MCF 10A (cell line): ENCODE results near the gene DCLK1. TPM values are rescaled to one million over a fixed set of nuclear protein-coding genes. Genes with fewer than 3 reads are reported as not detected.
"Not testable (repeated sequence)": the region's sequence is repeated elsewhere in the genome, so short reads cannot be mapped to it uniquely, and the experiment has no call there.

Source experiments
- BruUV-seq: library from RNA; stranded (reverse); fragments of 400-500 nt; replicated peaks from 2 replicates; lab custom pipeline; 2021; lab: Mats Ljungman, UMichigan
- CTCF ChIA-PET: fragments of 300-600 bp; sonication (Branson Sonifier 250); formaldehyde crosslinking; extraction: SDS; loops from one replicate; lab custom pipeline; 2021; ENCODE audit warnings: antibody characterized with exemption, inconsistent platforms; lab: Yijun Ruan, JAX
- POLR2A ChIA-PET: fragments of 300-600, 350-650 bp; sonication (Branson Sonifier 250); formaldehyde crosslinking; extraction: SDS; loops from one replicate; lab custom pipeline; 2020; ENCODE audit warnings: antibody characterized with exemption, inconsistent platforms; lab: Yijun Ruan, JAX
- DNase-seq: peaks from one replicate; pipeline ENCODE4 v3.0.0-alpha.2; 2018; ENCODE audit not compliant: unreplicated experiment
- H3K27ac Mint-ChIP-seq: one replicate; pipeline ENCODE4 v1.8.0; 2022; ENCODE audit warnings: mild to moderate bottlenecking, low read depth, mixed read lengths; ENCODE audit not compliant: unreplicated experiment
- H3K27me3 Mint-ChIP-seq: one replicate; pipeline ENCODE4 v1.8.0; 2022; ENCODE audit warnings: mixed read lengths; ENCODE audit not compliant: insufficient read depth, unreplicated experiment
- H3K36me3 Mint-ChIP-seq: one replicate; pipeline ENCODE4 v1.8.0; 2022; ENCODE audit warnings: mild to moderate bottlenecking, moderate library complexity, mixed read lengths; ENCODE audit not compliant: insufficient read depth, unreplicated experiment
- H3K4me1 Mint-ChIP-seq: one replicate; pipeline ENCODE4 v1.8.0; 2022; ENCODE audit warnings: mixed read lengths; ENCODE audit not compliant: insufficient read depth, unreplicated experiment
- H3K4me3 Mint-ChIP-seq: one replicate; pipeline ENCODE4 v1.8.0; 2022; ENCODE audit warnings: mild to moderate bottlenecking, moderate library complexity, mixed read lengths; ENCODE audit not compliant: unreplicated experiment
- H3K9me3 Mint-ChIP-seq: one replicate; pipeline ENCODE4 v1.8.0; 2022; ENCODE audit warnings: mixed read lengths; ENCODE audit not compliant: unreplicated experiment
- CTCF ChIP-seq: fragments of 200-600 bp; IDR thresholded peaks from one replicate; pipeline ENCODE4 v1.8.0; 2022; ENCODE audit warnings: antibody characterized with exemption, mild to moderate bottlenecking; ENCODE audit not compliant: unreplicated experiment
- intact Hi-C: fragments of 100-400 bp; cut with micrococcal nuclease; formaldehyde crosslinking; loops from 2 replicates; pipeline ENCODE4 v1.14.1; 2022
- total RNA-seq: library from RNA; stranded (reverse); gene quantifications from 2 replicates; pipeline ENCODE4 v1.2.3, GENCODE V29; 2022

DCLK1 gene
- total RNA-seq, 1 experiment from 2014 or later = 0.44 TPM

- TF ChIP-seq CTCF = peak; percentile 67
- Mint-ChIP-seq H3K36me3 (peaks cover 7% of the 10 kb centered on the region), H3K4me3 (no peak overlapping the region), H3K27me3 (no peaks in the 10 kb centered on the region), H3K4me1 (peaks cover 17% of the 10 kb centered on the region), H3K27ac (peak overlapping the region; percentile 77), H3K9me3 (peaks cover 8% of the 10 kb centered on the region)
- BruUV-seq = no TSS peak
- ChIA-PET CTCF (interaction anchor here (0.6 to 10.1 kb wide), 42 partner anchors 9 to 1004 kb away, joined by 3 to 278 read pairs (median 4); partner anchors contain the start of gene SPART), POLR2A (interaction anchor here (0.6 to 2.6 kb wide), 16 partner anchors 10 to 665 kb away, joined by 3 to 30 read pairs (median 4); no protein-coding TSS in a partner anchor)
- peak; percentile 82 for DNase-seq
- intact Hi-C loops = loop anchor here (1.0 to 10.0 kb wide), 8 partner anchors 16 to 1002 kb away; partner anchors contain the start of gene SPART
These were observed 152.4 kb downstream of the DCLK1 start for GRCh38 chr13:35978607-35979316.

- intact Hi-C loops = loop anchor here (5.0 to 10.0 kb wide), 2 partner anchors 368 to 760 kb away; partner anchors contain the start of gene SPART
- no peak overlapping the region for H3K4me3 Mint-ChIP-seq
- no peaks in the 10 kb centered on the region for H3K27me3 Mint-ChIP-seq
- TF ChIP-seq CTCF = no peak
- ChIA-PET CTCF (interaction anchor here (0.6 to 10.1 kb wide), 17 partner anchors 9 to 1003 kb away, joined by 3 to 278 read pairs (median 5); no protein-coding TSS in a partner anchor), POLR2A (interaction anchor here (0.6 to 1.1 kb wide), 2 partner anchors 301 to 331 kb away, joined by 3 read pairs; no protein-coding TSS in a partner anchor)
- H3K36me3 Mint-ChIP-seq = peaks cover 7% of the 10 kb centered on the region
- H3K4me1 Mint-ChIP-seq = peaks cover 17% of the 10 kb centered on the region
- peaks cover 8% of the 10 kb centered on the region for H3K9me3 Mint-ChIP-seq
- DNase-seq = no peak
- no peak overlapping the region for H3K27ac Mint-ChIP-seq
- BruUV-seq = no TSS peak
These were observed 154.1 kb downstream of the DCLK1 start for GRCh38 chr13:35977060-35977459.

- intact Hi-C loops = loop anchor here (5.0 to 10.0 kb wide), 2 partner anchors 369 to 761 kb away; partner anchors contain the start of gene SPART
- DNase-seq = no peak
- Mint-ChIP-seq H3K27ac (no peak overlapping the region), H3K4me1 (peaks cover 17% of the 10 kb centered on the region), H3K9me3 (peaks cover 8% of the 10 kb centered on the region), H3K36me3 (peaks cover 7% of the 10 kb centered on the region), H3K4me3 (no peak overlapping the region), H3K27me3 (no peaks in the 10 kb centered on the region)
- ChIA-PET POLR2A (interaction anchor here (1.4 kb wide), 1 partner anchor 297 kb away, joined by 4 read pairs; no protein-coding TSS in a partner anchor), CTCF (interaction anchor here (2.0 to 10.1 kb wide), 2 partner anchors 298 to 307 kb away, joined by 4 to 278 read pairs; no protein-coding TSS in a partner anchor)
- BruUV-seq = no TSS peak
- TF ChIP-seq CTCF = no peak
These were observed 155.1 kb downstream of the DCLK1 start for GRCh38 chr13:35976126-35976525.

- BruUV-seq, POLR2A ChIA-PET, H3K36me3 Mint-ChIP-seq, CTCF ChIA-PET, DNase-seq, H3K9me3 Mint-ChIP-seq, H3K27me3 Mint-ChIP-seq, H3K4me3 Mint-ChIP-seq, H3K27ac Mint-ChIP-seq, intact Hi-C loops, H3K4me1 Mint-ChIP-seq: not testable (repeated sequence)
These were observed 164.2 kb downstream of the DCLK1 start for GRCh38 chr13:35966951-35967350.
